Heart left ventricle (tissue), 16 donors: ENCODE data around the gene SEC24B. TPM values are rescaled to one million over a fixed set of nuclear protein-coding genes. Genes with fewer than 3 reads are reported as not detected.

Source experiments
- ATAC-seq, 4 donors: fragments of 200-7000 bp; cut with Tn5 transposase; one replicate each; pipeline ENCODE4 v1.9.1; 2020 to 2022; ENCODE audit warnings: moderate library complexity in 4 of 4, mild to moderate bottlenecking in 3 of 4, moderate number of reproducible peaks in 1 of 4
- DNase-seq, 5 donors: peaks; one replicate each; pipeline ENCODE4 v3.0.0-alpha.2; 2020
- H3K27ac ChIP-seq, 12 donors: fragments of 200-600 bp; sonication (generic) in 4 of 12; one replicate each; pipeline versions ENCODE4 v1.5.0 to v1.8.0; 2016 to 2022; ENCODE audit warnings: mild to moderate bottlenecking in 2 of 12
- H3K27me3 ChIP-seq, 9 donors: fragments of 200-600 bp; sonication (generic) in 2 of 9; one replicate each; pipeline versions ENCODE4 v1.5.1 to v1.8.0; 2016 to 2022; ENCODE audit warnings: mild to moderate bottlenecking in 3 of 9
- H3K36me3 ChIP-seq, 9 donors: fragments of 200-600 bp; sonication (generic) in 2 of 9; one replicate each; pipeline versions ENCODE4 v1.5.0 to v1.8.0; 2018 to 2022; ENCODE audit warnings: mild to moderate bottlenecking in 2 of 9
- H3K4me1 ChIP-seq, 12 donors: fragments of 200-600 bp; sonication (generic) in 4 of 12; one replicate each; pipeline versions ENCODE4 v1.5.0 to v1.8.0; 2016 to 2022; ENCODE audit warnings: mild to moderate bottlenecking in 3 of 12
- H3K4me3 ChIP-seq, 12 donors: fragments of 200-600 bp; sonication (generic) in 4 of 12; one replicate each; pipeline versions ENCODE4 v1.5.0 to v1.8.0; 2017 to 2022; ENCODE audit warnings: mild to moderate bottlenecking in 9 of 12, moderate library complexity in 4 of 12
- H3K9me3 ChIP-seq, 12 donors: fragments of 200-600 bp; sonication (generic) in 4 of 12; one replicate each; pipeline versions ENCODE4 v1.5.0 to v1.8.0; 2016 to 2022; ENCODE audit warnings: mild to moderate bottlenecking in 1 of 12
- POLR2A ChIP-seq, 2 donors: fragments of 450-650 bp; IDR thresholded peaks; one replicate each; pipeline ENCODE4 v1.6.1; 2017; ENCODE audit warnings: antibody characterized with exemption in 2 of 2, mild to moderate bottlenecking in 2 of 2, moderate library complexity in 2 of 2
- WGBS, 4 donors: extraction: QIAGEN DNeasy Blood & Tissue Kit in 2 of 4; methylation state at CpG; one replicate each; pipeline versions ENCODE4 v1.1.5 to v1.1.7; 2013 to 2018; 5-methylcytosine and 5-hydroxymethylcytosine counted together
- intact Hi-C, 10 donors: fragments of 100-400 bp; cut with DNase I; formaldehyde crosslinking; loops; one replicate each; pipeline versions ENCODE4 v1.11.1 to v1.14.2; 2022
- long read RNA-seq, 3 donors: library from polyadenylated mRNA; unstranded; transcript quantifications; one replicate each; pipeline ENCODE4 v2.0.0, GENCODE V29; 2020 to 2021
- polyA plus RNA-seq, 2 donors: library from polyadenylated mRNA; stranded (reverse); fragments of 200-250 nt; gene quantifications; one replicate each; pipeline ENCODE4 v1.2.3, GENCODE V29; 2013
- total RNA-seq, 9 donors: library from RNA; depleted of rRNA in 2 of 9; stranded (reverse); fragments of >200 nt in 2 of 9; fragmentation: NEBNext Ultra II Directional in 3 of 9; extraction: Animal tissue kit (Norgen Biotek cat#: 25700) in 3 of 9; gene quantifications; one replicate each; pipeline versions ENCODE4 v1.1.0 to v1.2.4, GENCODE V29; 2016 to 2023
- TF ChIP-seq, protein P1 (sequence below), 12 donors: fragments of 200-600 bp; sonication (generic) in 4 of 12; IDR thresholded peaks; one replicate each; pipeline versions ENCODE4 v1.5.0 to v1.8.0; 2018 to 2022; ENCODE audit warnings: antibody characterized with exemption in 12 of 12, mild to moderate bottlenecking in 5 of 12
- donor health status: ischemic (EF 13 %, LVEDD 7.1; RV severe dilation, severe dysfunction).
- donor health status: healthy with polysubstance abuse.
- donor health status: DM: no; HTN: yes; CAD: no.
- donor health status: DM: no; HTN: no; CAD: no.
- donor health status: ischemic (EF 25% LVEDD 6.9; RV normal size, moderate dysfunction).
- donor health status: ischemic (EF 25% LVEDD 5.7; RV mildly dilated, moderate dysfunction).
- donor health status: healthy.
- donor health status: DM: yes; HTN: yes; CAD: no.
- donor health status: ischemic (EF 35%, LVEDD 5.7; RV mildly dilated, moderate dysfunction).
- donor health status: nonischemic (EF 11% LVEDD 7.7; RV severe dilation, severe dysfunction).
- donor health status: DM: yes; HTN: yes; CAD: no.
- donor health status: PGD.
- donor health status: ischemic (EF 29% LVEDD 5.4; RV normal size, mild dysfunction).
- donor health status: nonischemic (EF 23%, LVEDD 6.1; RV moderate dilation, normal function).

The SEC24B gene
- total RNA-seq (10 to 100 TPM; 20.7 to 34.8 (median 30.5) TPM), polyA plus RNA-seq (10 to 100 TPM in 1 of 2 donors, 1 to 10 TPM in 1; 5.8 to 14.0 TPM)
- long read RNA-seq, donor 1, transcript SEC24B-202 (23 exons, 3,780 nt): major isoform, 5 of 15 reads
- long read RNA-seq, donor 1, partial matches to known transcripts: 8 of 15 reads
- long read RNA-seq, donor 1, other reads (novel, unspliced or antisense): 2 of 15 reads
- long read RNA-seq, donor 2, partial matches to known transcripts: 22 of 29 reads
- long read RNA-seq, donor 2, other reads (novel, unspliced or antisense): 5 of 29 reads
- long read RNA-seq, donor 3, partial matches to known transcripts: 14 of 22 reads
- long read RNA-seq, donor 3, other reads (novel, unspliced or antisense): 6 of 22 reads

DNA sequence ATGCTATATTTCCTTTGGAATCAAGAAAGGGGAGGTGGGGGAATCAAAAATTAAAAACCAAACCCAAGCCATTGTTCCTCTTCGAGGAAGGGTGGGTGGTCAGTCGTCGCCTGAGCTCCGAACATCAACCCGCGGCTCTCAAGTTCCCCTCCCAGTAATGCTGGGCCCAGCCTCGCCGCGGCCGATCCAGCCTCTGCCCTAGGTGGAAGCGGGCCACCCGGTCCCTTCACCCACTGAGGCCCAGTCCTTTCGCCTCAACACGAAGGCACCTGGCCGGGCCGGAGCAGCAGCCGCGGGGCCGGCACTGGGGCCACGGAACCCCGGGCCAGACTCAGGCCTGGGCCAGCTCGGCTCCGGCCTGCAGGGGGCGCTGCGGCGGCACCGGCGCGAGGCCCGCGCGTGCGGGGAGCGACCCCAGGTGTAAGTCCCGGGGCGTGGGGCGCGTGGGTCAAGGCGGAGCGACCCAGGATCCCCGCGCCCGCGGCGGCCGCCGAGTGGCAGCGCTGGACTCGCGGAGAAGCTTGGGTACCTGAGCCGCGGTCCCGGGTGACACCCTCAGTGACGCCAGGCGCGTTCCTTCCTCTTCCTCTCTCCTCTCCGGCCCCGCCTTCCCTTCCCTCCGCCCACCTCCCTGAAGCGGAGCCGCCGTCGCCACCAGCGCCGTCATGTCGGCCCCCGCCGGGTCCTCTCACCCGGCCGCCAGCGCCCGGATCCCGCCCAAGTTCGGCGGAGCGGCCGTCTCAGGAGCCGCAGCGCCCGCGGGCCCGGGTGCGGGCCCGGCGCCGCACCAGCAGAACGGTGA lies at the start of gene SEC24B:
Gene SEC24B (plus strand): TSS at position 611 of the 802 bp plus-strand sequence. CDS start 55 bp downstream, at position 666.
- Histone ChIP-seq H3K27me3 (no peaks in the 10 kb centered on the region), H3K9me3 (no peaks in the 10 kb centered on the region), H3K4me3 (peak within 1 kb of the TSS; percentile 72 to 98 (median 84)), H3K4me1 (peaks cover 11 to 46% (median 34%) of the 10 kb centered on the region in 12 donors), H3K27ac (peak within 1 kb of the TSS; percentile 82 to 95 (median 93)), H3K36me3 (peaks cover 0 to 9% (median 0%) of the 10 kb centered on the region in 9 donors)
- TF ChIP-seq POLR2A (IDR thresholded peaks at IDR 0.05): peak in 1 of 2 donors; percentile 89
- TF ChIP-seq, protein P1, sequence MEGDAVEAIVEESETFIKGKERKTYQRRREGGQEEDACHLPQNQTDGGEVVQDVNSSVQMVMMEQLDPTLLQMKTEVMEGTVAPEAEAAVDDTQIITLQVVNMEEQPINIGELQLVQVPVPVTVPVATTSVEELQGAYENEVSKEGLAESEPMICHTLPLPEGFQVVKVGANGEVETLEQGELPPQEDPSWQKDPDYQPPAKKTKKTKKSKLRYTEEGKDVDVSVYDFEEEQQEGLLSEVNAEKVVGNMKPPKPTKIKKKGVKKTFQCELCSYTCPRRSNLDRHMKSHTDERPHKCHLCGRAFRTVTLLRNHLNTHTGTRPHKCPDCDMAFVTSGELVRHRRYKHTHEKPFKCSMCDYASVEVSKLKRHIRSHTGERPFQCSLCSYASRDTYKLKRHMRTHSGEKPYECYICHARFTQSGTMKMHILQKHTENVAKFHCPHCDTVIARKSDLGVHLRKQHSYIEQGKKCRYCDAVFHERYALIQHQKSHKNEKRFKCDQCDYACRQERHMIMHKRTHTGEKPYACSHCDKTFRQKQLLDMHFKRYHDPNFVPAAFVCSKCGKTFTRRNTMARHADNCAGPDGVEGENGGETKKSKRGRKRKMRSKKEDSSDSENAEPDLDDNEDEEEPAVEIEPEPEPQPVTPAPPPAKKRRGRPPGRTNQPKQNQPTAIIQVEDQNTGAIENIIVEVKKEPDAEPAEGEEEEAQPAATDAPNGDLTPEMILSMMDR (IDR thresholded peaks at IDR 0.05): peak; percentile 45 to 99 (median 92)
- intact Hi-C loops: loop anchor here (1.0 to 10.0 kb wide), 14 partner anchors 34 to 389 kb away; partner anchors contain the start of genes GAR1 (in 5 of the 10), CASP6 (in 3 of the 10), MCUB (in 2 of the 10) and PLA2G12A (in 1 of the 10)
- WGBS, 4 donors: 0 to 1% (median 0%) methylated on average over 24 to 87 of the region's 87 CpGs
- DNase-seq (peak; percentile 94 to 95 (median 94)), ATAC-seq (peak; percentile 94 to 98 (median 96))

DNA sequence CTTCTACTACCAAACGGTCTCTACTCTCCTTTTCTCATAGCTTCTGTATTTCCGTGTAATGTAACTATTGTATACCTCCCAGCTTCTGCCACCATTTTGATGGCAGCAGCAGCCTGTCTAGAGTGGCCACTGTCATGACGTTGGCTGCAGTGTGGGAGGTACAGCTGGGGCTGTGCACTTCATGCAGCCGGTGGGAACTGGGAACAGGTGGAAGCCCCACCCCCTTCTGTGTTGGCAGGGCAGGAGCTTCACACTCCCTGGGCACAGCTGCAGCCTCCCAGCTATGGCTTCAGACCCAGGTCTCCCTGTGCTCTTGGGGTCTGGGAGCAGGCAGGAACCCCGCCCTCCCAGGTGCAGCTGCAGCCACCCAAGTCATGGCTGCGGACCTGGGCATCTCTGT lies 49.8 kb upstream of the SEC24B start:
- intact Hi-C loops: no loop called here
- DNase-seq (no peak), ATAC-seq (no peak)
- Histone ChIP-seq H3K9me3 (no peaks in the 10 kb centered on the region), H3K27ac (no peak overlapping the region), H3K36me3 (no peaks in the 10 kb centered on the region), H3K27me3 (no peaks in the 10 kb centered on the region), H3K4me3 (no peak overlapping the region), H3K4me1 (peaks cover 0 to 5% (median 0%) of the 10 kb centered on the region in 12 donors)
- WGBS, 4 donors: 86 to 94% (median 89%) methylated on average over 6 of the region's 6 CpGs
- TF ChIP-seq, protein P1 (IDR thresholded peaks at IDR 0.05): no peak
- no peak for TF ChIP-seq POLR2A (IDR thresholded peaks at IDR 0.05)

DNA sequence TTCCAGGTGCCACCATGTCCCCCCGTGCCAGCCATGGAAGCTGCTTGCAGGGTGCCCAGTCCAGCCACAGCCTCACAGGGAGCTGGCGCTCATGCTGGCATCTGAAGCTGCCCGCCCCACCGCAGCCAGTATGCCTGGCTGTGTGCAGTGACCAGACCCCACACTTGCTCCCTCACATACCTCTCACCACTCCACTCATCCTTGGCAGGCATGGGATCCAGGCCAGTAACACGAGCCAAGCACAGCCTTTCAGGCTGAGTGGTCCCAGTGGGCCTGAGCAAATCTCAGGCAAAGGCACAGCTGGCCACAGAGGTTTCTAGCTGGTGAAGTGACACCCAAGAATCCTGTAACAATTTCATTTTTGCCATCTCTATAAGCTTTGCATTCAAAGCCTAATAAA lies 48.4 kb upstream of the SEC24B start:
- 52 to 68% (median 61%) methylated on average over 2 to 5 of the region's 5 CpGs for WGBS, 4 donors
- TF ChIP-seq POLR2A (IDR thresholded peaks at IDR 0.05): no peak
- TF ChIP-seq, protein P1 (IDR thresholded peaks at IDR 0.05): no peak
- intact Hi-C loops: no loop called here
- Histone ChIP-seq H3K4me1 (peaks cover 0 to 13% (median 5%) of the 10 kb centered on the region in 12 donors), H3K4me3 (no peak overlapping the region), H3K36me3 (no peaks in the 10 kb centered on the region), H3K27ac (no peak overlapping the region), H3K27me3 (no peaks in the 10 kb centered on the region), H3K9me3 (no peaks in the 10 kb centered on the region)
- DNase-seq: no peak
- ATAC-seq: peak in 2 of 4 donors; percentile 29 to 56
